OCI-LY1 (cell line): ENCODE data around the gene ZFTA.
"Not testable (repeated sequence)": the region's sequence is repeated elsewhere in the genome, so short reads cannot be mapped to it uniquely, and the experiment has no call there.

Experiments used
- H2AFZ ChIP-seq: fragments of 200-600 bp; sonication (generic), shearing (Covaris generic); 2 replicates; pipeline ENCODE4 v1.6.0; 2014; ENCODE audit warnings: antibody characterized with exemption, mild to moderate bottlenecking, low read length
- H3F3A ChIP-seq: fragments of 200-600 bp; sonication (generic), shearing (Covaris generic); 2 replicates; pipeline ENCODE4 v1.6.0; 2014; ENCODE audit warnings: mild to moderate bottlenecking, antibody characterized with exemption, low read length, moderate library complexity; ENCODE audit not compliant: insufficient read depth
- H3K27ac ChIP-seq: fragments of 200-600 bp; sonication (generic); 2 replicates; pipeline ENCODE4 v1.5.1; 2014; ENCODE audit warnings: low read length, mixed run types, mild to moderate bottlenecking, low read depth; ENCODE audit not compliant: poor library complexity, severe bottlenecking
- H3K27me3 ChIP-seq: fragments of 200-600 bp; sonication (generic); 2 replicates; pipeline ENCODE4 v1.6.0; 2014; ENCODE audit warnings: antibody characterized with exemption, mild to moderate bottlenecking, low read length, moderate library complexity; ENCODE audit not compliant: insufficient read depth
- H3K36me3 ChIP-seq: fragments of 200-600 bp; sonication (generic); 2 replicates; pipeline ENCODE4 v1.6.1; 2014; ENCODE audit warnings: mild to moderate bottlenecking, antibody characterized with exemption, low read length, moderate library complexity, mixed read lengths; ENCODE audit not compliant: insufficient read depth
- H3K4me1 ChIP-seq: fragments of 200-600 bp; sonication (generic); 2 replicates; pipeline ENCODE4 v1.5.1; 2014; ENCODE audit warnings: mild to moderate bottlenecking, low read length, moderate library complexity; ENCODE audit not compliant: insufficient read depth, severe bottlenecking
- H3K4me2 ChIP-seq: fragments of 200-600 bp; sonication (generic), shearing (Covaris generic); 2 replicates; pipeline ENCODE4 v1.6.1; 2014; ENCODE audit warnings: low read length
- H3K4me3 ChIP-seq: fragments of 200-600 bp; sonication (generic); 2 replicates; pipeline ENCODE4 v1.5.1; 2014; ENCODE audit warnings: low read length, low read depth, mild to moderate bottlenecking, mixed read lengths; ENCODE audit not compliant: poor library complexity, severe bottlenecking
- H3K79me2 ChIP-seq: fragments of 200-600 bp; shearing (Covaris generic); 2 replicates; pipeline ENCODE4 v1.6.1; 2016; ENCODE audit warnings: mixed run types, low read length, mixed read lengths; ENCODE audit not compliant: insufficient read depth
- H3K9ac ChIP-seq: fragments of 200-600 bp; sonication (generic), shearing (Covaris generic); 2 replicates; pipeline ENCODE4 v1.6.1; 2014; ENCODE audit warnings: mild to moderate bottlenecking, low read length, mixed read lengths
- H3K9me2 ChIP-seq: fragments of 200-600 bp; sonication (generic), shearing (Covaris generic); 2 replicates; pipeline ENCODE4 v1.6.1; 2014; ENCODE audit warnings: low read depth, mild to moderate bottlenecking, low read length, mixed read lengths
- H3K9me3 ChIP-seq: fragments of 200-600 bp; shearing (Covaris generic); 2 replicates; pipeline ENCODE4 v1.6.1; 2014; ENCODE audit warnings: low read length, mixed read lengths
- H4K20me1 ChIP-seq: fragments of 200-600 bp; sonication (generic), shearing (Covaris generic); 2 replicates; pipeline ENCODE4 v1.6.0; 2016; ENCODE audit warnings: mild to moderate bottlenecking, low read length; ENCODE audit not compliant: insufficient read depth
- CTCF ChIP-seq: fragments of 200-600 bp; sonication (generic), shearing (Covaris generic); IDR thresholded peaks from 2 replicates; pipeline ENCODE4 v1.5.1; 2017; ENCODE audit warnings: mild to moderate bottlenecking, antibody characterized with exemption, low read length, moderate library complexity, mixed read lengths
- EZH2 ChIP-seq: fragments of 200-600 bp; sonication (generic), shearing (Covaris generic); IDR thresholded peaks from 2 replicates; pipeline ENCODE4 v1.8.0; 2017; ENCODE audit warnings: borderline replicate concordance, mixed run types, mild to moderate bottlenecking, antibody characterized with exemption, low read length, moderate library complexity, mixed read lengths

Gene ZFTA

GRCh38 chr11:63779039-63779438, 10.5 kb upstream of the ZFTA start:
- no peak overlapping the region for H2AFZ ChIP-seq

GRCh38 chr11:63775191-63775590, 6.6 kb upstream of the ZFTA start:
- H3K9me3 ChIP-seq: no peaks in the 10 kb centered on the region
- no peaks in the 10 kb centered on the region for H3K27me3 ChIP-seq
- no peak for TF ChIP-seq CTCF
- TF ChIP-seq EZH2: no peak
- no peaks in the 10 kb centered on the region for H3F3A ChIP-seq
- H3K4me2 ChIP-seq: no peak overlapping the region
- H3K27ac ChIP-seq: no peak overlapping the region
- no peak overlapping the region for H3K9ac ChIP-seq
- no peaks in the 10 kb centered on the region for H3K79me2 ChIP-seq
- no peaks in the 10 kb centered on the region for H4K20me1 ChIP-seq
- no peak overlapping the region for H3K4me3 ChIP-seq
- no peaks in the 10 kb centered on the region for H3K4me1 ChIP-seq
- no peaks in the 10 kb centered on the region for H3K36me3 ChIP-seq
- H3K9me2 ChIP-seq: no peaks in the 10 kb centered on the region
- H2AFZ ChIP-seq: no peak overlapping the region

More at GRCh38 chr11:63779039-63779438, 10.5 kb upstream of the ZFTA start:
- H3K4me1 ChIP-seq: no peaks in the 10 kb centered on the region
- H3F3A ChIP-seq: no peaks in the 10 kb centered on the region
- no peaks in the 10 kb centered on the region for H3K36me3 ChIP-seq
- H3K27ac ChIP-seq: no peak overlapping the region
- no peak overlapping the region for H3K9ac ChIP-seq
- H3K4me2 ChIP-seq: no peak overlapping the region
- TF ChIP-seq EZH2: no peak
- TF ChIP-seq CTCF: no peak
- H3K9me3 ChIP-seq: no peaks in the 10 kb centered on the region
- no peaks in the 10 kb centered on the region for H3K9me2 ChIP-seq
- no peaks in the 10 kb centered on the region for H4K20me1 ChIP-seq
- no peaks in the 10 kb centered on the region for H3K79me2 ChIP-seq
- no peak overlapping the region for H3K4me3 ChIP-seq
- no peaks in the 10 kb centered on the region for H3K27me3 ChIP-seq

GRCh38 chr11:63771741-63772318, 3.3 kb upstream of the ZFTA start:
- H4K20me1 ChIP-seq, H3K9me3 ChIP-seq, H3K79me2 ChIP-seq, H2AFZ ChIP-seq, H3K27me3 ChIP-seq, H3K4me3 ChIP-seq, H3K27ac ChIP-seq, H3K36me3 ChIP-seq, H3K9ac ChIP-seq, H3K4me2 ChIP-seq, H3F3A ChIP-seq, H3K9me2 ChIP-seq: not testable (repeated sequence)
- H3K4me1 ChIP-seq: peaks cover 16% of the 10 kb centered on the region

- Histone ChIP-seq H3K36me3 (no peaks in the 10 kb centered on the region), H3K9ac (no peak overlapping the region), H3K4me3 (no peak overlapping the region), H3K27ac (no peak overlapping the region), H3K27me3 (no peaks in the 10 kb centered on the region), H3F3A (no peaks in the 10 kb centered on the region), H3K79me2 (no peaks in the 10 kb centered on the region), H3K4me1 (peaks cover 22% of the 10 kb centered on the region), H4K20me1 (no peaks in the 10 kb centered on the region), H3K9me2 (no peaks in the 10 kb centered on the region), H3K4me2 (no peak overlapping the region), H2AFZ (no peak overlapping the region), H3K9me3 (no peaks in the 10 kb centered on the region)
- TF ChIP-seq CTCF: no peak
- no peak for TF ChIP-seq EZH2
These were observed 2.2 kb upstream of the ZFTA start for GRCh38 chr11:63770763-63771162.
